Left lung (tissue), 10 donors: ENCODE measurements around the gene JARID2. TPM values are rescaled to one million over a fixed set of nuclear protein-coding genes. Genes with fewer than 3 reads are reported as not detected.

Experiments
- ATAC-seq: fragments of 200-7000 bp; cut with Tn5 transposase; one replicate; pipeline ENCODE4 v1.9.1; 2020; ENCODE audit warnings: moderate library complexity
- DNase-seq, 4 donors: peaks; one replicate each; pipeline ENCODE4 v3.0.0-alpha.2; 2013 to 2020
- H3K27ac ChIP-seq, 2 donors: fragments of 200-600 bp; sonication (generic) in 1 of 2; one replicate each; pipeline versions ENCODE4 v1.5.0 to v1.8.0; 2020 to 2021
- H3K27me3 ChIP-seq, 2 donors: fragments of 200-600 bp; sonication (generic) in 1 of 2; one replicate each; pipeline versions ENCODE4 v1.5.0 to v1.8.0; 2020 to 2021
- H3K36me3 ChIP-seq, 2 donors: fragments of 200-600 bp; sonication (generic) in 1 of 2; one replicate each; pipeline versions ENCODE4 v1.5.0 to v1.8.0; 2020 to 2021
- H3K4me1 ChIP-seq, 2 donors: fragments of 200-600 bp; one replicate each; pipeline ENCODE4 v1.8.0; 2021
- H3K4me3 ChIP-seq, 2 donors: fragments of 200-600 bp; sonication (generic) in 1 of 2; one replicate each; pipeline versions ENCODE4 v1.5.0 to v1.8.0; 2020 to 2021; ENCODE audit warnings: mild to moderate bottlenecking in 1 of 2
- H3K9me3 ChIP-seq, 2 donors: fragments of 200-600 bp; sonication (generic) in 1 of 2; one replicate each; pipeline versions ENCODE4 v1.5.0 to v1.8.0; 2020 to 2021
- CTCF ChIP-seq, 2 donors: fragments of 200-600 bp; sonication (generic) in 1 of 2; IDR thresholded peaks; one replicate each; pipeline versions ENCODE4 v1.5.0 to v1.8.0; 2021; ENCODE audit warnings: antibody characterized with exemption in 2 of 2
- intact Hi-C, 2 donors: fragments of 100-400 bp; cut with DNase I; formaldehyde crosslinking; loops; one replicate each; pipeline versions ENCODE4 v1.11.2 to v1.14.2; 2022
- polyA plus RNA-seq, 6 donors: library from polyadenylated mRNA; unstranded; fragments of 120-200 nt; gene quantifications; one replicate each; pipeline ENCODE4 v1.2.1, GENCODE V29; 2013; ENCODE audit not compliant: insufficient read length in 6 of 6
- total RNA-seq, 2 donors: library from RNA; stranded (reverse); fragmentation: NEBNext Ultra II Directional; extraction: Animal tissue kit (Norgen Biotek cat#: 25700); gene quantifications; one replicate each; pipeline ENCODE4 v1.2.1, GENCODE V29; 2021
- donor health status: DM: no; HTN: yes; CAD: no.
- donor health status: DM: no; HTN: no; CAD: no.

Gene JARID2
- total and polyA plus RNA-seq, 8 donors = 10.2 to 19.4 (median 17.8) TPM

DNA sequence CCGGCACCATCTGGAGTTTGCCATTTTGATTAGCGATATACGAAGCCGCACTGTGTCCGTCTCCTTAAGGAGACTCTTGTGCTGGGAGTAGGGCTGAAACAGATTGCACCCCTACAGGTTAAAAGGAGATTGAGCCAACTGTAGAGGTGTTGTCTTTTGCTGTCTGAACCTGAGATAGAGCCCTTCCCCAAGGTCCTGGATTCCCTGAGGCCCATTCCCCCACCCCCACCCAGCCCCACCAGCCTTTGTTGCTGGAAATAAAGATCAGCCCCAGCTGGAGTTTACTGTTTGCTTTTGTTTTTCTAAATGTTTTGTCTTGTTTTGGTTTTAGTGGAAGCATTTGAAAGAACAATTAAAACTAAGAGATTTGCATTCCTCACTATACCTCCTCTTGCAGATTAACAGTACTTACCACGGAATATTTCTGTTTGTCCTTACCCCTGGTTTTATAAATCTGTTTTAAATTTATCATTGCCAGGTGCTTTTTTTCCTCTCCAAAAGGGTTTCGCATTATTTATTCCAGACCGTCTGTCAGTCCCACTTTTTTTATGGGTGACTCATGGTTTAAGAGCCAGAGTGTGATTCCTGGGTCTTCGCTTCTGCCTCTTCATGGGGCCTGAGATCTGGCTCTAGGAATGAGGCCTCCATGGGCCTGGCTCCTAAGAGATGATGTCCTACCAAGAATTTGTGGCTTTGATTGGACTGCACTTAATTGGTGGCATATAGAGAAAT is 247.7 kb downstream of the JARID2 start:
- intact Hi-C loops = no loop called here
- no peak overlapping the region for H3K4me3 ChIP-seq
- H3K36me3 ChIP-seq = peaks cover 0 to 50% of the 10 kb centered on the region in 2 donors
- H3K27ac ChIP-seq = no peak overlapping the region
- H3K27me3 ChIP-seq = no peaks in the 10 kb centered on the region
- TF ChIP-seq CTCF (IDR thresholded peaks at IDR 0.05) = no peak
- H3K9me3 ChIP-seq = no peaks in the 10 kb centered on the region
- ATAC-seq (no peak), DNase-seq (no peak)
- peaks cover 11% of the 10 kb centered on the region in 2 donors for H3K4me1 ChIP-seq

DNA sequence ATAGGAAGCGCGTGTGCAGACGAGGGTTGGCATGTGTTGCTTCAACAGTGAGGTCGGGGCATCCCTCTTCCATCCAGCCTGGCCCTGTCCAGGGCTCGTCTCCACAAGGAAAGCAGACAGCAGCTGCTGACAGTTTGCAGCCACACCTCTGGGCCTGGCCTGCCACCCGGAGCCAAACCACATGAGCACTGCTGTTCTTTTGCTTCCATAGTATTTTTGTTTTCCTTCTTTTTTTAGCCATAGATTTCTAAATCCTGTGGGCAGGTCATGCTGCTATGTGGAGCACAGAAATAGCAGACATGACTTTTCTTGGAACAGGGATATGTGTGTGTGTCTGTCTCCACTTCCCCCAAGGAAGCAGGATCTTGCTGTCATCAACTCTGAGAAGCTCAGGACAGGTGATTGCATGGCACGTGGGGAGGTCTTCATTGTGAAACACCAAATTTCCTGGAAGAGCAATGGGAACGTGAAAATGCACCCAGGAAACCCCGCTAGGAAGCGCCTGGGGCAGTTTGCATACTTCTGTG is 249.6 kb downstream of the JARID2 start:
- TF ChIP-seq CTCF (IDR thresholded peaks at IDR 0.05) = no peak
- H3K27ac ChIP-seq = no peak overlapping the region
- no peaks in the 10 kb centered on the region for H3K27me3 ChIP-seq
- peaks cover 0 to 47% of the 10 kb centered on the region in 2 donors for H3K36me3 ChIP-seq
- DNase-seq = peak in 1 of 4 donors; percentile 22
- no peaks in the 10 kb centered on the region for H3K9me3 ChIP-seq
- no peak overlapping the region for H3K4me3 ChIP-seq
- peaks cover 11 to 16% of the 10 kb centered on the region in 2 donors for H3K4me1 ChIP-seq
- peak; percentile 15 for ATAC-seq
- intact Hi-C loops = no loop called here

GRCh38 chr6:15496345-15497131 is 250.7 kb downstream of the JARID2 start:
- intact Hi-C loops = no loop called here
- Histone ChIP-seq H3K4me1 (peaks cover 5 to 10% of the 10 kb centered on the region in 2 donors), H3K27ac (no peak overlapping the region), H3K27me3 (no peaks in the 10 kb centered on the region), H3K36me3 (peaks cover 0 to 58% of the 10 kb centered on the region in 2 donors), H3K9me3 (no peaks in the 10 kb centered on the region), H3K4me3 (no peak overlapping the region)
- no peak for ATAC-seq
- TF ChIP-seq CTCF (IDR thresholded peaks at IDR 0.05) = no peak
- no peak for DNase-seq

DNA sequence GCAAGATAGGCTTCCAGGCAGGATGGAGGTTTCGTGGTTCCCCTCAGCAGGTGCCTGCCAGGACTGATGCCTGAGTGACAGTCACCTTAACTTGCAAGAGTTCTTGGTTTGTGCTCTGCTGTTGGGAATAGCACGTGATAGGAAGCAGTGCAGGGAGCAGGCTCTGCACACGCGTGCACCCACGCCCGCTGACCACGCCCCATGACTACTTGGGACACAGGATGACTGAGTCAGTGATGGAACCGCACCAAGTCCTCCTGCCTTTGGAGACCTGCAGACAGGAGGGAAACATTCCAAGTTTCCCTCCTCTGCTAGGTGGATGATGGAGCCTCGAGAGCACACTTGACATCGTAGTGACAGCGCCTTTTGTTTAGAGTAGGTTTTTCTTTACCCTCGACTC is 252.8 kb downstream of the JARID2 start:
- Histone ChIP-seq H3K27ac (no peak overlapping the region), H3K27me3 (no peaks in the 10 kb centered on the region), H3K4me3 (no peak overlapping the region), H3K36me3 (peaks cover 0 to 80% of the 10 kb centered on the region in 2 donors), H3K9me3 (no peaks in the 10 kb centered on the region), H3K4me1 (peaks cover 6 to 11% of the 10 kb centered on the region in 2 donors)
- ATAC-seq = peak; percentile 72
- DNase-seq = peak in 2 of 4 donors; percentile 63 to 65
- intact Hi-C loops = no loop called here
- TF ChIP-seq CTCF (IDR thresholded peaks at IDR 0.05) = no peak

- ATAC-seq = no peak
- peak in 1 of 4 donors; percentile 48 for DNase-seq
Measured at GRCh38 chr6:15499125-15499524, 253.3 kb downstream of the JARID2 start.

More at GRCh38 chr6:15499125-15499524, 253.3 kb downstream of the JARID2 start:
- intact Hi-C loops = no loop called here
- no peak for TF ChIP-seq CTCF (IDR thresholded peaks at IDR 0.05)
- Histone ChIP-seq H3K27me3 (no peaks in the 10 kb centered on the region), H3K4me1 (peaks cover 6 to 16% of the 10 kb centered on the region in 2 donors), H3K27ac (no peak overlapping the region), H3K4me3 (no peak overlapping the region), H3K36me3 (peaks cover 0 to 84% of the 10 kb centered on the region in 2 donors), H3K9me3 (no peaks in the 10 kb centered on the region)
